GM19351 (cell line): ENCODE results near the gene UNC119B.
"Not testable (repeated sequence)": the region's sequence is repeated elsewhere in the genome, so short reads cannot be mapped to it uniquely, and the experiment has no call there.

Source experiments
- ATAC-seq: cut with Tn5 transposase; IDR thresholded peaks from one replicate; pipeline ENCODE4 v1.9.1; 2021; ENCODE audit warnings: mild to moderate bottlenecking, moderate library complexity; ENCODE audit not compliant: unreplicated experiment

Gene UNC119B

DNA sequence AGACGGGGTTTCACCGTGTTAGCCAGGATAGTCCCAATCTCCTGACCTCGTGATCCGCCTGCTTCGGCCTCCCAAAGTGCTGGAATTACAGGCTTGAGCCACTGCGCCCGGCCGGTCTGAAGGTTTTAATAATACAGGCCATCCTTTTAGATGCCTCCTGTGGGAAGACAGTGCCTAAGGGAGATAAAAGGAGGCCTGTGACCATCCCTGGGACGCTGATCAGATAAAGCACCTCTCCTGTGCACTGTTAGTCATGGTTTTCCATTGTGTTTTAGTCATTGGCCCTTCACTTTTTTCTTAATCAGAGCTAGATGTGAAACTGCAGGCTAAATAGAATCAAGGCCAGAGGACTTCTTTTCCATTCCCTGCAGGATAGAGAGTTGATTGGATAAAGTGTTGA, 7.8 kb downstream of the UNC119B start:
- ATAC-seq, result no peak

DNA sequence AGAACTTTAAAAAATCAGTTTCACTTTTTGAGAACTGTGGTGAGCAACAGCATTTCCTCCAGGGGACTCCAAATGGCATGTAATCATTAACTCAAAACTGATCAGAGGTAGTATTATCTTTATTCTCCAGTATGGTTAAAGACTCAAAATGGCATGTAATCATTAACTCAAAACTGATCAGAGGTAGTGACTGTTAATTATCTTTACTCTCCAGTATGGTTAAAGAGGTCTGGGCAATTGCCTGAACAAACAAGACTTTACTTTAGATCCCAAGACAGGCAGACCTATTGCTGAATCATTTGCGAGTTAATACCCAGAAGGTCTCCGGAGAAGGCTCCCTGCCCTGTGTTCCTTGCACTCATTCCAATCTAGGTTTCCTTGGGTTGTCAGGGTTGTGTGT, 8.8 kb downstream of the UNC119B start:
- ATAC-seq, result no peak

DNA sequence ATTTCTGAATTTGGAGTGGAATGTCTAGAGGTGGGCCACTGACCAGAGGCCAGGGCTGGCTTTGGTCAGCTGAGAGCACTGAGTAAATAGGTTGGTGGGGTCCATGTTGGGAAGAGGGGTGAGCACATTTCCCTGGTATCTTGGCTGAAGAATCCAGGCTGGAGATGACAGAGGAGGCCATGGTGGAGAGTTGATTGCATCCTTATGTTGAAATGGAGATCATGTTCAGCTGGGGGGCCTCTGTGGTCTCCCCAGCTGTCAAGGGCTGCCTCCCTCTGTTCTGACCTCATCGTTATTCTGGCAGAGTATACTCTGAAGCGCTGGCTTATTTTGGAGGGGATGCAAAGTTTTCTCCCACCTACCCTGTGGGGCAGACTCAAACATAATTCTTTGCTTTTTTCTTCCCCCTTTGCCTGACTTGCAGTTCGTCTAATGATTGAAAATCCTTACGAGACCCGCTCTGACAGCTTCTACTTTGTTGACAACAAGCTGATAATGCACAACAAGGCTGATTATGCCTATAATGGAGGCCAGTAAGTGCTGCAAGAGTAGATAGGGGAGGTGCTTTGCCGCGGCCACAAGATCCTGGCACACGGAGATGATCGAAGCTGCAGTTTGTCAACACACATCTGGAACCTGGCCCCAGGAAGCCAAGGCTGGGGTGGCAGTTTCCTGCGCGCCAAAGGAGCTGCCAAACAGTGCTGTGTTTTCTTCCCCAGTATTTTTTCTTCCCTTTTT, 9.4 kb downstream of the UNC119B start:
- ATAC-seq, result no peak

DNA sequence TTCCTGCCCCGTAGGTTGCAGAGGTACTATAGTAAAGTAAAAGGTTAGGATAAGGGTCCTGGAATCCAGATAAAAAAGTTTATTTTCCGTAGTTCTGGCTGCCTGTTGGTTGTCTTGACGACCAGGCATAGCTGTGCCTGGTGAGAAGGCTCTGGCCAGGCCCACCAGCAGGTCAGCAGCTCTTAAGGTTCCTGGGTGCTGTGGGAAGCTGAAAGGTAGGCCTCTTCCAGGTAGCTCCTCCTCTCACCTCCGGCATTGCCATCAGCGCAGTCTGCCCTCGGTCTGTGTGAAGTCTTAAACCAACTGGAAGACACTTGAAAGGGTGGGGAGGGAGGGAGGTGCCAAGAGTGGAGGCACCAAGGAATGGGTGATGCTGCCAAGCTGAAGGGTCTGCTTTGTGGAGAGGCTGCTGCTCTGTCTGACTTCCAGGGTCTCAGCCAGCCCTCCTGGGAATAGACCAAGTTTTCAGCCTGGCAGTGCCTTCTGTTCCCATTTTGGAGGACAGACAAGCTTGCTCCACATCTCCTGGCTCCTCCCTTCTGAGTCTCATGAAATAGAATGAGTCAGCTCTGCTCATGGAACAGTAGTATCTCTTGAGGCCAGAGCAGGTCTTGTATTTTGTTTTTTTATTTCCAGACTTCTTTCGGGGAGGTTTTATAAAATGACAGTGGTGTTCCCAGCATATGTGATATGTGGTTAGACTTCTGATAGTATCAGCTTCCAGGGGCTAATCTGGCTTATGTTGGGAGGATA, 10.2 kb downstream of the UNC119B start:
- no peak for ATAC-seq

DNA sequence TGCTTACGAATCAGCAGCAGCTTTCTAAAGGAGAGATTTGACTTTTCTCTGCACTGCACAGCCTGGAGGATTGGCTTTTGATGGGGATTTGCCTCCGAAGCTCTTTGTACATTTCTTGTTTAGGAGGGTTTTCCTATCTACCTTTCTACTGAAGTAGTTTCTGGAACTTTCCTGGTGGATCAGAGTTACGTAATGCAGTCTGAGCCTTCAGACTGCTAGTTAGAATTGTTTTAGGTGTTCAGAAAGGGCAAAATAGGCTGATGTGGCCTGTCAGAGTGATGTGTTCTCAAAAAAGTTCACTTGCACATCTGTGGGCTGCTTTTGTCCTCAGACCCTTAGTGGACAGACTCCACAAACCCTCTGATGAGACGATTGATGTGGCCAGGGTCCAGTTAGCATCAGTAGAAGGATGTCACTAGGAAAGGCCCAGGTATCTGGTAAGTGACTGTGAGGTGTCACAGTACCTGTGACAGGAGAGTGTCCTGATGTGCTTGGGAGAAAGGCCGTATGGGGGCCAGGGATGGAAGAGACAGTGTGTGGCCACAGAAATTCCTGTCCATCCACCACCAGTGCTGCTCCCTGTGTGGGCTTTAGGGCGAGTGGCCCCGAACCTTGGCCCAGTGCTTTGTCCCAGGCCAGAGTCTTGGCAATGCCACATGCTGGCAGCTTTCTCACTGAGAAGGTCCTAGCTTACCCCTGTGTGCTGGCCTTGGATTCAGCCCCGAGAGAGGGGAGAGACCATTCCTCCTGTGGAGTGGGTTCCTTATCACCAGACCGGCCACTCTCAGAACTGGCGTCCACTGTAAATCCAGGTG, 10.9 kb downstream of the UNC119B start:
- no peak for ATAC-seq

DNA sequence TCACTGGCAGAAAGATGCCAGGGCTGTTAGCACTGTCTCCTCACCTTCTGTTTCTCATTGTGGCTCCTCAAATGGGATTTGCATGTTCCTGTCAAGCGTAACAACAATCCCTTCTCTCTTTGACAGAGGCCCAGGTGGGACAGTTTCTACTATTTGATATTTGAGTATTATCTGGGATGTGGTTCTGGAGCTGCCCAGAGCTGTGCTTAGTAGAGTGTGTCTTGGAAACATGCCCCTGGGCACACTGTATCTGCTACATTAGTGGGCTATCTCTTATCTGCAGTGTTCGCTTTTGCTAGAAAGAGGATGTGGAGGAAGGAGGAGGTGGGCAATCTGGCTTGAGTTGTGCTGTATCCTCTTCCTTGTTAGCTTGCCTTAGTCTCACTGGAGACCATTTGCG, 11.6 kb downstream of the UNC119B start:
- ATAC-seq, result no peak

DNA sequence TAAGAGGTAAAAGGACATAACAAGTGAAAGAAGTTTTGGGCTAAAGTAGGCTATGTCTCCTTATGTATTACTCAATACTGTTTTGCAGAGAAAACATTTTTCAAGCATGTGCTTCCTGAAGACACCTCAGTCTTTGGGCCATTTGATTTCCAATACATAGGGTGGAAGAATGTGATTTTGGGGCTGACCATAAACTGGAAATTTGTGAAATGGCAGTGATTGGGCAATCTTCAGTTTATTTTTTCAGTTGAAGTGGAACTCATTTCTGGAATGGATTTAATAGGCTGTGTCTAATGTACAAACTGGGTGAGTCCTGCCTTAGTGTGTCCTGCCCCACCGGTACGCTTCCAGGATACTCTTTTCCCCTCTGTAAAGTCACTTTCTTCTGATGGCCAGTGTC, 12.5 kb downstream of the UNC119B start:
- no peak for ATAC-seq

DNA sequence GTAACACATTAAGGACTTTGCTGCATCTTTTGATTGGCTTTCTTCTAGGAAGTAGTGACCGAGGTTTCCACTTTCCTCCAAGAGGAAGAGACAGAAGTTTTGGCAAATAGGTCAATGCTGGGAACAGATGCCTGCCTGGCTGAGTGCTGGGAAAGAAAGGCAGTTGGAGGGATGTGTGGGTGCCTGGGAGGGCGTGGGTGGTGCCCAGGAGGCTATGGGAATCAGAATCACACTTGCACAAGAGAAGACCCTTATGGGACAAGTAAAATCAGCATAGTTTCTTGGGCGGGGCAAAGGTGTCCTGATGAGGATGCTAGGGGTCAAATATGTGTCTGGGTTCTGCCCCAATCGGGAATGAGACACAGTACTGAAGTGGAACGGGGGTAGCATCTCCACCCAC, 14.5 kb downstream of the UNC119B start:
- no peak for ATAC-seq

DNA sequence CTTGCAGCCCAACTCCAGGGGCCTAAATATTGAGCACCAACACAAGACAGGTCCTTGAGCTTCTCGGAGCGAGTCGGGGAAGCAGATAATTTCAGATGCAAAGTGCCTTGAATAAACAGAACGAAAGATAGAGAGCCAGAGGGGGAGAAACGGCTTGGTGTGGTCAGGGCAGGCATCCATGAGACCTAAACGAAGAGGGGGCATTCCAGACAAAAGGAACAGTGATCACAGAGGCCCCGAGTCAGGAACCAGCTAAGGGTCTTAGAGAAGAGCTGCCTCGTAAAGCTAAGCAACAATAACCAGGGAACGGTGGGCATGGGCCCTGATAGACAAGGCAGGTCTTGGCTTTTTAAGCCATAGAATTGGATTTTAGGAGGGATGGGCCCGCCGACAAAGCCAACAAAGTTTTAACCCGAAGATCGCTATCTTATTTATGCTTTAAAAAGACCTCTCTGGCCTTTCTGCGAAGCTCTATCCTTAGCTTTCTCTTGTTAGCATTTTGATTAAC, 14.9 kb downstream of the UNC119B start:
- no peak for ATAC-seq

DNA sequence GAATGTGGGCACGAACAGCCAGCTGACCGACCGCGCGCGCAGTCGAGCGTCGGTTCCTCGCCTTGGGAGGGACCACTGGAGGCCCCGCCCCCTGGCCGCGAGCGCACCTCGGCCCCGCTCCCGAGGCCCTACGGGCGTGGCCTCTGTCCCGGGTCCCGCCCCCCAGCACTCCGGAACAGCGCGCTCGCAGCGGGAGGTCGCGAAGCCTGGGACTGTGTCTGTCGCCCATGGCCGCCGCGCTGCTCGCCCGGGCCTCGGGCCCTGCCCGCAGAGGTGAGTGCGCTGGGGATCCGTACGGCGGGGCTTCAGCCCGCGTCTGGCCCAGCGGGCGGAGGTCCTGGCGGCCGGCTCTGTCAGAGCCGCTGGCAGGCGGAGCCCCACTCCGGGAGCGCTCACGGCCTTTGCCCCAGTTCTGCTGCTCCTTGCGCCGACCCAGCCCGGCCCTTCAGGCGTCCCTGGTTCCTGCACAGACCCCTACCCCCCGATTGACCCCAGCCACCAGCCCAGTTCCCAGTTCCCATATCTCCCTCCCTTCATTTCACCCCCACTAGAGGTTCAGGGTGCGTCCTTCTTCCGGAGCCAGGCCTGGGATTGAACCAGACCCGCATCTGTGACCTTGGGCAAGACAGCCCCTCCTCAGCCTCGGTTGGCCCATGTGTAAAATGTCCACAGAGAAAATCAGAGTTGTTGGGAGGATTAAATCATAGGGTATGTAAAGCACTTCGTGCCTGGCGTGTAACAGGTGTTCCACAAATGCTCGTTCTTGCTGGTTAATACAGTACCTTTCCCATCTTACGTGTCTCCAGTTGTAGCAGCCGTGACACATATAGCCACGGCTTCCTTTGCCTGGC, 15.6 kb downstream of the UNC119B start, which contains the start of gene ACADS:
ACADS (plus strand) TSS at position 168 of the 851 bp plus-strand sequence; CDS start at position 228, 60 bp downstream.
- ATAC-seq, result peak; percentile 99

DNA sequence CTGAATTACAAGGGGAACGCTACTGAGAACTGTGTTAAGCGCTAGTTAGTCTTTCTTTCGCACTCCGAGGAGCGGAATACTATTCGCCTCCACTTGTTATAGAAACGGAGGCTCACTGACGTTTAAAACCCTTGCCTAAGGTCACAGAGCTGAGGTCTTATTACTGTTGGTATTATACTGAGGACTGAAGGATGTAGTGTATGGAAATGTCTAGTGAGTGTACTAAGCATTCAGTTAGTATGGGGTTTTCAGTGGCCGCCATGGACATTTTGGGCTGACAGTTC, 16.2 kb downstream of the UNC119B start:
- ATAC-seq, result no peak

DNA sequence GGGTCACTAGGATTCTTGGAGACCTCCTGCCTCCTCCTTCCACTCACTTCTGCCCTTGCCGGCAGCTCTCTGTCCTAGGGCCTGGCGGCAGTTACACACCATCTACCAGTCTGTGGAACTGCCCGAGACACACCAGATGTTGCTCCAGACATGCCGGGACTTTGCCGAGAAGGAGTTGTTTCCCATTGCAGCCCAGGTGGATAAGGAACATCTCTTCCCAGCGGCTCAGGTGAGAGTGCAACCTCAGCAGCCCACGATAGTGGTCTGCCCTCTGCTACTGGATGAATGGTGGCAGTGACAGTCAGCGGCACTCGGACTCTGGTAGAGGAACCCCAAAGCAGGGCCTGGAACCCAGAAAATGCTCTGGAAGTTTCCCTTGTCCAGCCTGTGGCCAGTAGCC, 16.7 kb downstream of the UNC119B start:
- no peak for ATAC-seq

DNA sequence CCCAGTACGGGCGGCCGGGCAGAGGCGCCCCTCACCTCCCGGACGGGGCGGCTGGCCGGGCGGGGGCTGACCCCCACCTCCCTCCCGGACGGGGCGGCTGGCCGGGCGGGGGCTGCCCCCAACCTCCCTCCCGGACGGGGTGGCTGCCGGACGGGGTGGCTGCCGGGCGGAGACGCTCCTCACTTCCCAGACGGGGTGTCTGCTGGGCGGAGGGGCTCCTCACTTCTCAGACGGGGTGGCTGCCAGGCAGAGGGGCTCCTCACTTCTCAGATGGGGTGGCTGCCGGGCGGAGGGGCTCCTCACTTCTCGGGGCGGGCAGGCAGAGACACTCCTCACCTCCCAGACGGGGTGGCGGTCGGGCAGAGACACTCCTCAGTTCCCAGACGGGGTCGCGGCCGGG, 21.9 kb downstream of the UNC119B start:
- not testable (repeated sequence) for ATAC-seq

DNA sequence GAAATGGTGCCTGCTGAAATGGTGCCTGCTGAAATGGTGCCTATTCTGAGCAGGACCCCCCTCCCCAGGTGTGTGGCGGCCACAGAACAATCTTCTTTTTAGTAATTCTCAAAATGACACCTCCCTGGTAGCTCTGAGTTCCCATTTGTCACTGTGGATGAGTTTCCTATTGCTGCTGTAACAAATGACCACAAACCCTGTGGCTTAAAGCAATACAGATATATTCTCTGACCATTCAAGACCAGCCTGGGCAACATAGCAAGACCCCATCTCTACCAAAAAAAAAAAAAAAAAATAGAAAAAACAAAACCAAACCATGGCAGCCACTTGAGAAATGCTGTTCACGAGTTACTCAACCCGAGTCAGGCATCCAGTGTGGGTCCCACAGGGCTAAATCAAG, 23.3 kb downstream of the UNC119B start:
- ATAC-seq, result no peak

DNA sequence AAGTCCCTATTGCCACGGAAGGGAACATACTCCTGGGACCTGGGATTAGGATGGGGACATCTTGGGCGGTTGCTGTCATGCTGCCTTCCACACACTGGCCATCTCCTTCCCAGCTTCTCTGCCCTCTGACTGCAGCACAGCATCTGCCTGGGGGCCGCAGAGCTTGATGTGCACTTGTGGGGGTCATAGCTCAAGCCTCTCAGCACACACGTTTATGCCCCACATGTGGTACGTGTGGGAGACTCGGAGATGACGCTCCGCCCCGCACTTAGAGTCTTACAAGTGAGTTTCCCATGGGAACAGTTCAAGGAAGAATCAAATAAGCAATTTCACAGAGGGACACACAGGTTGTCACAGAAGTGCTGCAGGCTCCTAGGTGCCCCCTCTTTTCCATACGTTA, 24.0 kb downstream of the UNC119B start:
- no peak for ATAC-seq

DNA sequence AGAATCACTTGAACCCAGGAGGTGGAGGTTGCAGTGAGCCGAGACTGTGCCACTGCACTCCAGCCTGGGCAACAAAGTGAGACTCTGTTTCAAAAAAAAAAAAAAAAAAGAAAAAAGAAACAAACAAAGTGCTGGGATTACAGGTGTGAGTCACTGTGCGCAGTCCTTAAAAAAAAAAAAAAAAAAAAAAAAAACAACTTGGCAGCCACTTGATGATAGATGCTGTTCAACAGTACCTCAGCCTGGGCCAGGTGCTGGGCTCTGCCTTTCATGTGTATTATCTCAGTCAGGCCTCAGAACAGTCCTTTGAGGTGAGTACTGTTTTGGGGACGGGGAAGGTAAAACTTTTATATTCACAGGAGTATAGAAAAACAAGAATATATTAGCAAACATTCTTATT, 24.9 kb downstream of the UNC119B start:
- no peak for ATAC-seq

DNA sequence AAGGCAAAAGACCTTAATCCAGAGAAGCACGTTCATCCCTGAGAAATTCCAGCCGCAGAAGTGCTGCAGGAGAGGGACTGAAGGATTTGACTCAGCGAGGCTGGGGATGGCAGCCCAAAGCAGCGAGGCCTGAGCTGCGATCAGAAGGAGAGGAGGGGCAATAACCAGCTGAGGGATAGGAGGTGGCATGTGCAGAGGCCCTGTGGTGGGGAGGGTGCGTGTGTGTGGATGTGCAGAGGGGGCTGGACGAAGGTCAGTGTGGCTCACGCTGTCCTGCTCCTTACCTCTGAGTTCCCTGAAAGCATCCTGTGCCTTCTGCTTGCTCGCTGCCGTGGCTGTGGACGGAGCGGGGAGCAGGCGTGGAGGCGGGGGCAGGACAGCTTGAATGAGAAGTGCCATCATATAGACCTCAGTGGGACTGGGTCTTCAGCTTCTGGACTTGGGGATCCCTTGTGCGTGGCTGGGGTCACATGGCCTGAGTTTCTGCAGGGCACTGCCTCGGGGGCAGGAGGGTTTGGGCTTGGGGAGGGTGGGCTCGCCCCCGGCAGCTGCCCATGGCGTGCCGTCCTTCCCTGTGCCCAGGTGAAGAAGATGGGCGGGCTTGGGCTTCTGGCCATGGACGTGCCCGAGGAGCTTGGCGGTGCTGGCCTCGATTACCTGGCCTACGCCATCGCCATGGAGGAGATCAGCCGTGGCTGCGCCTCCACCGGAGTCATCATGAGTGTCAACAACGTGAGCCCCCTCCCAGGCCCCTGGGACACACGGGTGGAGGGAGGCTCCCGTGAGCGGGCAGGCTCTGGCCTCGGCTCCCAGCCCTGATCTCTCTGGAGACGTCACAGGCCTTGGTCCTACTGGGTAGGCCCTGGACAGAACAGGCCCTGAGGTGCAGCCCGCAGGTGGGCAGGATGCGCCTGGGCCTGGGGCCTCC, 26.4 kb downstream of the UNC119B start:
- ATAC-seq, result no peak

DNA sequence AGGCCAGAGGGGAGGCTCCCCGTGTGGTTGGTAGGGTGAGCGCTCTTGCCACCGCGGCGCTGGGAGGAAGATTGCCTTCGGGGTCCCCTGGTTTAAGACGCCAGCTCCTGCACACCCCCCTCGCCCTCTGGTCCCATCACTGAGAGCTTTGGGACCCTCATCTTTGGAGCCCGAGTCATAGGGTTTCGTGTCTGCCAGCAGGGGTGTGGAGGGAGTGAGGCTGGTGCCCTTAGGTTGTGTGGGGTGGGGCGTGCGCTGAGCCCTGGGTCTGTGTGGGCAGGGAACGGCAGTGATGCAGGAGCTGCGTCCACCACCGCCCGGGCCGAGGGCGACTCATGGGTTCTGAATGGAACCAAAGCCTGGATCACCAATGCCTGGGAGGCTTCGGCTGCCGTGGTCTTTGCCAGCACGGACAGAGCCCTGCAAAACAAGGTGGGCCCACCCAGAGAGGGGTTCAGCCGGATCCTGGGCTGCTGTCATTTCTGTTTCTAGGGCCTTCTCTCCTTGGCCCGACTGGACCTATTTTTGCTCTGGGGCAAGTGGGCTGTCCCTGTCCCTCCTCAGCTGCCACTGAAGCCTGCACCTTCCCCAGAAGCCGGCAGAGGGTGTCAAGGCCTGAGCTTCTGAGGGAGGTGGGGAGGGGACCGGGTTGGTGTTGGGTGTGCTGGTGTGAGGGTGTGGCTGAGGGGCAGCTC, 27.4 kb downstream of the UNC119B start:
- no peak for ATAC-seq
